Adipocyte (in vitro differentiated cells): ENCODE measurements around the gene ACTG1.

Source experiments
- DNase-seq: peaks from one replicate; pipeline ENCODE4 v3.0.0-alpha.2; 2015; ENCODE audit warnings: low read depth
- H3K27me3 ChIP-seq: replicated peaks from 2 replicates; pipeline ENCODE4 v1.7.0; 2013; ENCODE audit warnings: mild to moderate bottlenecking, low read length, moderate library complexity; ENCODE audit not compliant: control insufficient read depth, insufficient read depth
- H3K36me3 ChIP-seq: 2 replicates; pipeline ENCODE4 v1.7.0; 2013; ENCODE audit warnings: low read length, mild to moderate bottlenecking, moderate library complexity; ENCODE audit not compliant: control insufficient read depth, insufficient read depth, severe bottlenecking
- H3K4me1 ChIP-seq: 2 replicates; pipeline ENCODE4 v1.7.0; 2013; ENCODE audit warnings: mild to moderate bottlenecking, low read length, moderate library complexity; ENCODE audit not compliant: control insufficient read depth, insufficient read depth
- H3K4me3 ChIP-seq: 2 replicates; pipeline ENCODE4 v1.7.0; 2013; ENCODE audit warnings: mild to moderate bottlenecking, low read length, moderate library complexity
- H3K9ac ChIP-seq: 2 replicates; pipeline ENCODE4 v1.7.0; 2013; ENCODE audit warnings: mild to moderate bottlenecking, low read length, moderate library complexity
- H3K9me3 ChIP-seq: 2 replicates; pipeline ENCODE4 v1.7.0; 2013; ENCODE audit warnings: mild to moderate bottlenecking, low read length, moderate library complexity; ENCODE audit not compliant: control insufficient read depth

Gene ACTG1

GRCh38 chr17:81499601-81499970, 13.0 kb downstream of the ACTG1 start:
- no peaks in the 10 kb centered on the region for H3K9me3 ChIP-seq
- H3K36me3 ChIP-seq = no peaks in the 10 kb centered on the region
- H3K4me1 ChIP-seq = no peaks in the 10 kb centered on the region
- no peak overlapping the region for H3K4me3 ChIP-seq
- H3K27me3 ChIP-seq = peaks cover 5% of the 10 kb centered on the region
- no peak for DNase-seq
- no peak overlapping the region for H3K9ac ChIP-seq

DNA sequence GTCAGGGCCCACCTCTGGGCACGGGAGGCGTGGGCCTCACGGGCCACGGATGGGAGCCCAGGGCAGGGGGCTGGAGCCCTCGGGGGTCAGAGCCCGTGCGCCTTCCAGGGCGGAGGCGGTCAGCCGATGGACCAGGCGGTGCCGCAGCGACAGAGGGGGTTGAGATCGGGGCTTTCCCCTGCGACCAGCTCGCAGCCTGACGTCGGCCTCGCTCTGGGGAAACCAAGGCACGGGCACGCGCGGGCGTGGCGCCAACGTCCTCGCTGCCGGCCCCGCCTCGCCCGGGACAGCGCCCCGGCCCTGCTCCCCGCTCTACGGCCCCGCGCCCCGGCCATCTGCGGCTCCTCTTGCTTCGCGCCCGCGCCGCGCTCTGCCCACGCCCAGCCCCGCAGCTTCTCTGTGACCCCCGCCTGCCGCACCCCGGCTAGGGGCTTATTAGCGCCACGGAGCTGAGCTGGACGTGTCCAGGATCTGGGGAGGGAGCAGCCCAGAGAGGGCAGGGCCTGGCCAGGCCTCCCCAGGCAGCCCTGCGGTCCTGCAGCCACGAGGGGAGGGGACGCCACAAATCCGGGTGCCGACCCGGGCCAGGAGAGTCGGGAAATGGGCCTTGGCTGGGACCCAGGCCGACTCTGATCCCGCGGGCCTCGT, 13.5 kb downstream of the ACTG1 start:
- Histone ChIP-seq H3K4me3 (no peak overlapping the region), H3K9me3 (no peaks in the 10 kb centered on the region), H3K36me3 (no peaks in the 10 kb centered on the region), H3K9ac (no peak overlapping the region), H3K4me1 (no peaks in the 10 kb centered on the region), H3K27me3 (peaks cover 8% of the 10 kb centered on the region)
- DNase-seq = no peak

DNA sequence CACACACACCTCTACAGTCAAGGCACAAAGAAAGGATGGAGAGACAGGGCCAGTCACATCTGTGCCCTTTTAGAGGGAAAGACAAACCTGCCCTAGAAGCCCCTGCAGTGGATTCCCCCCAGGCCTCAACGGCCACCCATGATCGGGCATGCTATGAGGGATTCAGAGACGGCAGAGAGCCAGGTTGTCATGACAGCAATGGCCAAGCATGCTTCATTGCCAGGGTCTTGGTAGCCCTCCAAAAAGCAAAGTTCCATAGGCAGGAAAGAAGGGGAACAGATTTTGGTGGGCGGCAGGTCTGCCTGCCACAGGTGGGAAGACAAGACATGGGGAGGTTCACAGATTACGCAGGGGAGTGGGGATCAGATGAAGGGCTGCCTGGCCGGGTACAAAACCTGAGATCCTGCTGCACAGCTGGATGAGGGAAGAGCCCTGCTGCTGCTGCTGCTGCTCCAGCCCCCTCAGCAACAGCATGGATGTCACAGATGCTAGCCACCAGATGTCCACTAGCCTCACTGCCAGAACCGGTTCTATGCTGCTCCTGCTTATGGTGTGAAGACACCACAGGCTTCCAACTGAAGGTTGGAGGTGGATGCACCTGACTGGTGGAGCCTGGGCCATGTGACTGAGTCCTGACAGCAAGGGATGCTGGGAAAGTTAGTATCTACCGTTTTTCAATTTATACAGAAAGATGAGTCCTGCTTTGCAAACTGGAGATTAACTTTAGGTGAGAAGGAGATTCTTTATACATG, 17.8 kb downstream of the ACTG1 start:
- H3K4me3 ChIP-seq = no peak overlapping the region
- DNase-seq = no peak
- H3K36me3 ChIP-seq = no peaks in the 10 kb centered on the region
- H3K27me3 ChIP-seq = peaks cover 30% of the 10 kb centered on the region
- no peaks in the 10 kb centered on the region for H3K4me1 ChIP-seq
- H3K9me3 ChIP-seq = no peaks in the 10 kb centered on the region
- H3K9ac ChIP-seq = no peak overlapping the region

DNA sequence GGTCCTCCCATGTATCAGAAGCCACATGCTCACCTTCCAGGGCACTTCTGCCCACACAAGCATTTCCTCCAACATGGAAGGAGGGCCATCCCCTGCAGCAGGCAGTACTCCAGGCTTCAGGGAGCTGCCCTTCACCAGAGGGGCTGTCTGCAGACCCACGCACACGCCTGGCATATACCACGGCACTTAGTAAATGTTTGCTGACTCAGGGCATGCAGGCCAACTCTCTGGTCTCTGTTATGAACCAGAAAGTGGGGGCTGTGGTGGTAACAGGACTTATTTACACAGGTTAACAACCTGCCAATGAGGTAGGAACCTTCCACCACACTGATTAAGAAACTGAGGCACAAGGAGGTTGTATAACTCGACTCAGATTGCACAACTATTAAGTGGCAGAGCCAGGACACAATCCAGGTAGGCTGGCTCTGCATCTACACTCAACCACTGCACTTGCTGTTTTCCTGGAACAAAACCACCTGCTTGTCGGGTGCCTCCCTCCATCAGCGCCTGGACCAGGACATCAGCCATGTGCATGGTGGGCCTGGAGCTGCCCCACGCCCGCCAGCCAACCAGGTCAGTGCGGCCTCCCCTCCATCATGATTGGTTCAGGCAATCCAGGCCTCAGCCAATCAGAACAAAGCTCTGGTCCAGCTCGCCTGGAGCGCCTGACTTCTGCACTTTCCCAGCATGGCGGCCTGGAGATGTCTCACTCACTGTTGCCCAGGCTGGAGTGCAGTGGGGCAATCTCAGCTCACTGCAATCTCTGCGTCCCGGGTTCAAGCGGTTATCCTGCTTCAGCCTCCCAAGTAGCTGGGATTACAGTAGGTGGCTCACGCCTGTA, 19.2 kb downstream of the ACTG1 start:
- H3K36me3 ChIP-seq = no peaks in the 10 kb centered on the region
- H3K9ac ChIP-seq = no peak overlapping the region
- peaks cover 2% of the 10 kb centered on the region for H3K4me1 ChIP-seq
- H3K27me3 ChIP-seq = peaks cover 32% of the 10 kb centered on the region
- no peak overlapping the region for H3K4me3 ChIP-seq
- H3K9me3 ChIP-seq = no peaks in the 10 kb centered on the region
- DNase-seq = no peak

DNA sequence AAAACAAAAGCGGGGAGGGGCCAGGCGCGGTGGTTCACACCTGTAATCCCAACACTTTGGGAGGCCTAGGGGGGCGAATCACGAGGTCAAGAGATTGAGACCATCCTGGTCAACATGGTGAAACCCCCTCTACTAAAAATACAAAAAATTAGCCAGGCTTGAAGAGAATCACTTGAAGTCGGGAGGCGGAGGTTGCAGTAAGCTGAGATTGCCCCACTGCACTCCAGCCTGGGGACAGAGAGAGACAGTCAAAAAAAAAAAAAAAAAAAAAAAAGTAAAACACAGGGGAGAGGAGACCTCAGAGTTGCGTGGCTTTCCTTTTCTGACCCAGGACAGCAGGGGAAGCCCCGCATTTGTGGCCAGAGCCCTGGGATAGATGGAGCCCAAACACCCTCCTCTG, 19.9 kb downstream of the ACTG1 start:
- no peak for DNase-seq
- Histone ChIP-seq H3K36me3 (no peaks in the 10 kb centered on the region), H3K4me1 (peaks cover 4% of the 10 kb centered on the region), H3K27me3 (peaks cover 32% of the 10 kb centered on the region), H3K9ac (no peak overlapping the region), H3K9me3 (no peaks in the 10 kb centered on the region), H3K4me3 (no peak overlapping the region)

- Histone ChIP-seq H3K9me3 (no peaks in the 10 kb centered on the region), H3K4me1 (peaks cover 7% of the 10 kb centered on the region), H3K9ac (no peak overlapping the region), H3K36me3 (no peaks in the 10 kb centered on the region), H3K27me3 (peaks cover 32% of the 10 kb centered on the region), H3K4me3 (no peak overlapping the region)
- no peak for DNase-seq
Measured at GRCh38 chr17:81492202-81492601, 20.4 kb downstream of the ACTG1 start.

DNA sequence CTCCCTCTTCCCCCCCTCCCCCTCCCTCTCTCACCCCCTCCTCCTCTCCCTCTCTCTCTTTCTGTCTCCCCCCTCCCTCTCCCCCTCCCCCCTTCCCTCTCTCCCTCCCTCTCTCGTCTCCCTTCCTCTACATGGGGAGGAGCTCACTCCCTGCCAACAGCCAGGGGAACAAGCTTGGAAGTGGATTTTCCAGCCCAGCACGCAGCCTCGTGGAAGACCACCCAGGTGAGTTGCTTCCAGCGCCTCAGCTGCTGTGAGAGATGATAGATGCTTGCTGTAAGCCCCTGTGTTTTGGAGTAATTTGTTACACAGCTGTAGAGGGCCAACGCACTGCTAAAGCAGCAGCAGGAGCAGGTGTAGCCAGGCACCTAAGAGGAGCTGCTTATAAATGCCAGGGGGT, 20.8 kb downstream of the ACTG1 start:
- Histone ChIP-seq H3K36me3 (no peaks in the 10 kb centered on the region), H3K4me1 (peaks cover 7% of the 10 kb centered on the region), H3K9ac (no peak overlapping the region), H3K4me3 (no peak overlapping the region), H3K9me3 (no peaks in the 10 kb centered on the region), H3K27me3 (peaks cover 32% of the 10 kb centered on the region)
- DNase-seq = no peak

DNA sequence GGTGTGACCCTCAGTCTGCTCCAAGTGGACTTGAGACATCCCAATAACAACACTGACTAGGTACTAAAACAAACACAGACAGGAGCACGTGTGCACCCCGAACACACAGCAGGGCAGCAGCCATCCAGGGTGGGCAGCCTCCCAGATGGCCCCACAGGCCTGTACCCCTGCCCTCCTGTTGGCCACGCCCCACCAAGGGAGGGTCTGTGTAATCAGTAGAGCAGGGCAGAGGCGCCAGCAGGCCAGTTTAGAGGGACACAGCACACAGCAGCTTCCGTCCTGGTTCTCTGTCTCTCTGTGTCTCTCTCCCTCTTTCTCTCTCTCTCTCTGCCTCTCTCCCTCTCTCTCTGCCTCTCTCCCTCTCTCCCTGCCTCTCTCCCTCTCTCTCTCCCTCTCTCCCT, 21.4 kb downstream of the ACTG1 start:
- no peak for DNase-seq
- Histone ChIP-seq H3K4me3 (no peak overlapping the region), H3K4me1 (peaks cover 7% of the 10 kb centered on the region), H3K36me3 (no peaks in the 10 kb centered on the region), H3K9me3 (no peaks in the 10 kb centered on the region), H3K27me3 (peaks cover 32% of the 10 kb centered on the region), H3K9ac (no peak overlapping the region)

- no peaks in the 10 kb centered on the region for H3K36me3 ChIP-seq
- no peak overlapping the region for H3K9ac ChIP-seq
- H3K27me3 ChIP-seq = peaks cover 32% of the 10 kb centered on the region
- H3K4me1 ChIP-seq = peaks cover 7% of the 10 kb centered on the region
- H3K4me3 ChIP-seq = no peak overlapping the region
- no peaks in the 10 kb centered on the region for H3K9me3 ChIP-seq
- no peak for DNase-seq
Measured at GRCh38 chr17:81489998-81490992, 22.3 kb downstream of the ACTG1 start.

- peaks cover 7% of the 10 kb centered on the region for H3K4me1 ChIP-seq
- no peaks in the 10 kb centered on the region for H3K9me3 ChIP-seq
- no peak for DNase-seq
- H3K36me3 ChIP-seq = no peaks in the 10 kb centered on the region
- peaks cover 25% of the 10 kb centered on the region for H3K27me3 ChIP-seq
- no peak overlapping the region for H3K4me3 ChIP-seq
- H3K9ac ChIP-seq = no peak overlapping the region
Measured at GRCh38 chr17:81489012-81489997, 23.3 kb downstream of the ACTG1 start.
